PC-3 (cell line): ENCODE measurements around the gene TMEM143. TPM values are rescaled to one million over a fixed set of nuclear protein-coding genes. Genes with fewer than 3 reads are reported as not detected.
"Not testable (repeated sequence)": the region's sequence is repeated elsewhere in the genome, so short reads cannot be mapped to it uniquely, and the experiment has no call there.

ENCODE experiments used
- ATAC-seq: fragments of 200-7000 bp; cut with Tn5 transposase; 2 replicates; pipeline ENCODE4 v1.9.1; 2020; ENCODE audit warnings: mild to moderate bottlenecking, moderate library complexity
- BruUV-seq: library from RNA; stranded (reverse); fragments of 400-500 nt; replicated peaks from 2 replicates; lab custom pipeline; 2021; lab: Mats Ljungman, UMichigan
- CTCF ChIA-PET: fragments of 300-600 bp; sonication (Branson Sonifier 250); formaldehyde crosslinking; loops from one replicate; lab custom pipeline; 2022; ENCODE audit warnings: antibody characterized with exemption; lab: Charles Lee
- POLR2A ChIA-PET: fragments of 300-600 bp; sonication (Branson Sonifier 250); formaldehyde crosslinking; loops from one replicate; lab custom pipeline; 2022; ENCODE audit warnings: antibody characterized with exemption; ENCODE audit not compliant: unreplicated experiment; lab: Charles Lee
- DNase-seq: peaks from one replicate; pipeline ENCODE4 v3.0.0-alpha.2; 2015
- H2AFZ ChIP-seq: fragments of 300-600 bp; sonication (generic); 2 replicates; pipeline ENCODE4 v1.6.0; 2016; ENCODE audit warnings: antibody characterized with exemption, low read length
- H3F3A ChIP-seq: fragments of 300-600 bp; sonication (generic); one replicate; pipeline ENCODE4 v1.6.0; 2017; ENCODE audit warnings: antibody characterized with exemption, low read length, control low read depth, mild to moderate bottlenecking; ENCODE audit not compliant: unreplicated experiment
- H3K27ac ChIP-seq: fragments of 300-600 bp; sonication (generic); 2 replicates; pipeline ENCODE4 v1.5.1; 2016; ENCODE audit warnings: mild to moderate bottlenecking, low read length
- H3K27me3 ChIP-seq: fragments of 300-600 bp; sonication (generic); 2 replicates; pipeline ENCODE4 v1.6.1; 2016; ENCODE audit warnings: low read length, mixed read lengths
- H3K36me3 ChIP-seq: fragments of 300-600 bp; sonication (generic); 2 replicates; pipeline ENCODE4 v1.6.1; 2016; ENCODE audit warnings: low read depth, mixed run types, low read length, mixed read lengths
- H3K4me1 ChIP-seq: fragments of 300-600 bp; sonication (generic); 2 replicates; pipeline ENCODE4 v1.5.1; 2016; ENCODE audit warnings: low read length; ENCODE audit not compliant: insufficient read depth
- H3K4me2 ChIP-seq: fragments of 300-600 bp; sonication (generic); 2 replicates; pipeline ENCODE4 v1.6.0; 2016; ENCODE audit warnings: low read length
- H3K4me3 ChIP-seq: fragments of 300-600 bp; sonication (generic); 2 replicates; pipeline ENCODE4 v1.5.1; 2016; ENCODE audit warnings: mild to moderate bottlenecking, low read length, mixed read lengths
- H3K79me2 ChIP-seq: fragments of 300-600 bp; sonication (generic); 2 replicates; pipeline ENCODE4 v1.6.1; 2017; ENCODE audit warnings: low read length, mixed read lengths
- H3K9ac ChIP-seq: fragments of 300-600 bp; sonication (generic); 2 replicates; pipeline ENCODE4 v1.6.0; 2016; ENCODE audit warnings: mild to moderate bottlenecking, low read length
- H3K9me2 ChIP-seq: fragments of 300-600 bp; sonication (generic); replicated peaks from 2 replicates; pipeline ENCODE4 v1.6.1; 2016; ENCODE audit warnings: mixed run types, low read length, mixed read lengths
- H3K9me3 ChIP-seq: fragments of 300-600 bp; sonication (generic); 2 replicates; pipeline ENCODE4 v1.6.1; 2016; ENCODE audit warnings: low read length, mixed read lengths
- H4K20me1 ChIP-seq: fragments of 300-600 bp; sonication (generic); 2 replicates; pipeline ENCODE4 v1.6.1; 2016; ENCODE audit warnings: low read length, mixed read lengths
- EZH2 ChIP-seq: fragments of 300-600 bp; sonication (generic); IDR thresholded peaks from one replicate; pipeline ENCODE4 v1.6.1; 2017; ENCODE audit warnings: antibody characterized with exemption, mild to moderate bottlenecking, low read length; ENCODE audit not compliant: unreplicated experiment
- EZH2phosphoT487 ChIP-seq: fragments of 300-600 bp; sonication (generic); IDR thresholded peaks from 2 replicates; pipeline ENCODE4 v1.6.1; 2018; ENCODE audit warnings: mild to moderate bottlenecking, antibody characterized with exemption, low read length, borderline replicate concordance
- intact Hi-C: fragments of 100-400 bp; cut with micrococcal nuclease; formaldehyde crosslinking; loops from 2 replicates; pipeline ENCODE4 v1.9.0; 2023
- total RNA-seq: library from RNA; depleted of rRNA; stranded (reverse); fragments of >200 nt; gene quantifications from 2 replicates; pipeline ENCODE4 v1.2.3, GENCODE V29; 2014
- TF ChIP-seq, protein P1 (sequence below): fragments of 300-600 bp; sonication (generic); conservative IDR thresholded peaks from 2 replicates; pipeline ENCODE4 v1.5.1; 2017; ENCODE audit warnings: antibody characterized with exemption, low read depth, mild to moderate bottlenecking, low read length

The TMEM143 gene
- total RNA-seq, 1 experiment from 2014 or later = 7.1 TPM

DNA sequence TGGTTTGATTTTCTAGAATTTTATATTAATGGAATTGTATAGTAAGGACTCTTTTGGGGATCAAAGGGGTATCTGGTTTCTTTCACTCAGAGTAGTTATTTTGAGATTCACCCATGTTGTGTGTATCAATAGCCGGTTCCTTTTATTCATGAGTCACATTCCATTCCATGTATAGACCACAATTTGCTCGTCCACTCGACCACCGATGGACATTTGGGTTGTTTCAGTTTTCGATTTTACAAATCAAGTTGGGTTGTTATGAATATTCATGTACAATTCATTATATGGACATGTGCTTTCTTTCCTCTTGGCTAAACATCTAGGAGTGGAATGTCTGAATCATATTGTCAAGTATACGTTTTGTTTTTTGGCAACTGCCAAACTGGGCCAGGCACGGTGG, 48.0 kb downstream of the TMEM143 start:
- ChIA-PET CTCF (no interaction called here), POLR2A (no interaction called here)
- H3K27me3 ChIP-seq = no peaks in the 10 kb centered on the region
- H4K20me1 ChIP-seq = no peaks in the 10 kb centered on the region
- no peaks in the 10 kb centered on the region for H3K9me3 ChIP-seq
- H3K36me3 ChIP-seq = no peaks in the 10 kb centered on the region
- H2AFZ ChIP-seq = no peak overlapping the region
- no peak overlapping the region for H3K4me3 ChIP-seq
- no peak overlapping the region for H3K27ac ChIP-seq
- no peaks in the 10 kb centered on the region for H3K79me2 ChIP-seq
- H3K4me2 ChIP-seq = no peak overlapping the region
- BruUV-seq = no TSS peak
- intact Hi-C loops = no loop called here
- no peaks in the 10 kb centered on the region for H3K9me2 ChIP-seq
- H3K4me1 ChIP-seq = peaks cover 19% of the 10 kb centered on the region
- no peaks in the 10 kb centered on the region for H3F3A ChIP-seq
- DNase-seq = peak; percentile 20
- TF ChIP-seq EZH2 (no peak), EZH2phosphoT487 (no peak)
- TF ChIP-seq, protein P1, sequence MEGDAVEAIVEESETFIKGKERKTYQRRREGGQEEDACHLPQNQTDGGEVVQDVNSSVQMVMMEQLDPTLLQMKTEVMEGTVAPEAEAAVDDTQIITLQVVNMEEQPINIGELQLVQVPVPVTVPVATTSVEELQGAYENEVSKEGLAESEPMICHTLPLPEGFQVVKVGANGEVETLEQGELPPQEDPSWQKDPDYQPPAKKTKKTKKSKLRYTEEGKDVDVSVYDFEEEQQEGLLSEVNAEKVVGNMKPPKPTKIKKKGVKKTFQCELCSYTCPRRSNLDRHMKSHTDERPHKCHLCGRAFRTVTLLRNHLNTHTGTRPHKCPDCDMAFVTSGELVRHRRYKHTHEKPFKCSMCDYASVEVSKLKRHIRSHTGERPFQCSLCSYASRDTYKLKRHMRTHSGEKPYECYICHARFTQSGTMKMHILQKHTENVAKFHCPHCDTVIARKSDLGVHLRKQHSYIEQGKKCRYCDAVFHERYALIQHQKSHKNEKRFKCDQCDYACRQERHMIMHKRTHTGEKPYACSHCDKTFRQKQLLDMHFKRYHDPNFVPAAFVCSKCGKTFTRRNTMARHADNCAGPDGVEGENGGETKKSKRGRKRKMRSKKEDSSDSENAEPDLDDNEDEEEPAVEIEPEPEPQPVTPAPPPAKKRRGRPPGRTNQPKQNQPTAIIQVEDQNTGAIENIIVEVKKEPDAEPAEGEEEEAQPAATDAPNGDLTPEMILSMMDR = no peak
- ATAC-seq = no peak
- no peak overlapping the region for H3K9ac ChIP-seq

DNA sequence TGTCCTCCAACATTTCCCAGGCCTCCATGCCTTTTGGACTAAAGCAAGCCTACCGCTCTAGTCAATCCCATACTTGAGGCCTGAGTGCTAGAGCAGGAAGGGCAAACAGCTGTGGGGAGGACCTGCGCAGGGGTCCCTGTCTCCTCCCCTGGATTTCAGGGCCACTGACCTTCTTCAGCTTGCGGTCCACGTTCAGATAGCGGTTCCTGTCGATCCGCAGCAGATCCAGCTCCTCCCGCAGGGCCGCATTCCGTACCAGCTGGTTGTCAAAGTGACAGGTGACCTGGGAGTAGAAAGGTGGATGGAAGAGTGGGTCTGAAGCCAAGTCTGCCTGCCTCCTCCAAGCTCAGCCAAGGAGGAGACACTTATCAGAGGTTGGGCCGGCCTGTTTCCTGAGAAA, 52.4 kb downstream of the TMEM143 start:
- intact Hi-C loops = no loop called here
- Histone ChIP-seq H3K36me3 (no peaks in the 10 kb centered on the region), H4K20me1 (no peaks in the 10 kb centered on the region), H2AFZ (no peak overlapping the region), H3K9me2 (no peaks in the 10 kb centered on the region), H3K27me3 (no peaks in the 10 kb centered on the region), H3K79me2 (no peaks in the 10 kb centered on the region), H3F3A (no peaks in the 10 kb centered on the region), H3K9ac (no peak overlapping the region), H3K9me3 (no peaks in the 10 kb centered on the region), H3K4me1 (peaks cover 1% of the 10 kb centered on the region; the same call in 1 of the 2 replicates), H3K27ac (no peak overlapping the region), H3K4me3 (no peak overlapping the region), H3K4me2 (no peak overlapping the region)
- BruUV-seq = no TSS peak
- POLR2A ChIA-PET = interaction anchor here (0.6 kb wide), 1 partner anchor 307 kb away, joined by 5 read pairs; the partner anchor contains the start of gene RPL18
- CTCF ChIA-PET = no interaction called here
- DNase-seq (no peak), ATAC-seq (no peak)
- no peak for TF ChIP-seq EZH2phosphoT487
- TF ChIP-seq, protein P1 = no peak
- TF ChIP-seq EZH2 = no peak

DNA sequence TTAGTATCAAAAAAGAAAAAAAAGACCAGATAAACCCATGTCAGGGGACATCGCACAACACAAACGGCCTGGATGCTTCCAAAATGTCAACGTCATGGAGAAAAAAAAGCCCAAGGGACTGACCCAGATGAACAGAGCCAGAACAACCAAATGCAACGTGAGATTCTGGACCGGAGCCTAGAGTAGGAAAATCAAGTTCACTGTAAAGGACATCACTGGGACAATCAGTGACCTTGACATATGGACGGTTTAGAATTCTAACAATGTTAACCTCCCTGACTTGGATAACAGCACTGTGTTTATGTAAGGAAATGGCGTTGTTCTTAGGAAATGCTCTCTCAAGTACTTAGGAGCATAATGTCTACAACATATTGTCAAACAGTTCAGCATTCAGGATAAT, 53.5 kb downstream of the TMEM143 start:
- no peak overlapping the region for H3K9ac ChIP-seq
- H3K4me3 ChIP-seq = no peak overlapping the region
- intact Hi-C loops = no loop called here
- no peak for TF ChIP-seq EZH2
- no peaks in the 10 kb centered on the region for H3K9me2 ChIP-seq
- no peaks in the 10 kb centered on the region for H3K9me3 ChIP-seq
- no TSS peak for BruUV-seq
- no peaks in the 10 kb centered on the region for H4K20me1 ChIP-seq
- ChIA-PET CTCF (no interaction called here), POLR2A (no interaction called here)
- H3F3A ChIP-seq = no peaks in the 10 kb centered on the region
- no peaks in the 10 kb centered on the region for H3K4me1 ChIP-seq
- no peaks in the 10 kb centered on the region for H3K79me2 ChIP-seq
- no peaks in the 10 kb centered on the region for H3K27me3 ChIP-seq
- no peak for ATAC-seq
- H3K36me3 ChIP-seq = no peaks in the 10 kb centered on the region
- no peak for DNase-seq
- H3K4me2 ChIP-seq = no peak overlapping the region
- H2AFZ ChIP-seq = no peak overlapping the region
- no peak overlapping the region for H3K27ac ChIP-seq

DNA sequence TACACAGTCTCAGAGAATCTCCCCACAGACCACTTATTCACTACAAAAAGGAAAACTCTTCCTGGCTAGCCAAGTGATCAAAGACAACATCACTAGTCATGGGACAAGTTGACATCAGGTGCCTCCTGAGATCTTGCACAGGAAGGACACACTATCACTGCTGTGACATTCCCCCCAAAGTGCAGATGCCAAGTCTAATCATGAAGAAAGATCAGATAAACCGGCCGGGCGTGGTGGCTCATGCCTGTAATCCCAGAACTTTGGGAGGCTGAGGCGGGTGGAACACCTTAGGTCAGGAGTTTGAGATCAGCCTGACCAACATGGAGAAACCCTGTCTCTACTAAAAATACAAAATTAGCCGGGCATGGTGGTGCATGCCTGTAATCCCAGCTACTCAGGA, 54.0 kb downstream of the TMEM143 start:
- intact Hi-C loops, H3K36me3 ChIP-seq, H3K4me2 ChIP-seq, POLR2A ChIA-PET, ATAC-seq, H3K9ac ChIP-seq, H2AFZ ChIP-seq, BruUV-seq, H3K4me1 ChIP-seq, H3K27ac ChIP-seq, H3K9me2 ChIP-seq, DNase-seq, H3F3A ChIP-seq, H3K9me3 ChIP-seq, H3K79me2 ChIP-seq, H3K4me3 ChIP-seq, H3K27me3 ChIP-seq, CTCF ChIA-PET, H4K20me1 ChIP-seq: not testable (repeated sequence)
